Endodermal cell (in vitro differentiated cells): ENCODE data around the gene SAMD14. TPM values are rescaled to one million over a fixed set of nuclear protein-coding genes. Genes with fewer than 3 reads are reported as not detected.
A peak's percentile ranks its signal among the peaks of the same experiment; 100 is the strongest.

ENCODE experiments used
- DNase-seq: peaks from one replicate; pipeline ENCODE4 v3.0.0-alpha.2; 2017
- H3K27ac ChIP-seq: 2 replicates; pipeline ENCODE4 v1.5.1; 2013; ENCODE audit warnings: mild to moderate bottlenecking, low read depth, low read length, moderate library complexity
- H3K27me3 ChIP-seq: 2 replicates; pipeline ENCODE4 v1.6.1; 2013; ENCODE audit warnings: mild to moderate bottlenecking, low read length, moderate library complexity; ENCODE audit not compliant: insufficient read depth, control insufficient read depth, poor library complexity, severe bottlenecking
- H3K36me3 ChIP-seq: 2 replicates; pipeline ENCODE4 v1.7.0; 2013; ENCODE audit warnings: mild to moderate bottlenecking, low read length, moderate library complexity; ENCODE audit not compliant: control insufficient read depth, insufficient read depth
- H3K4me1 ChIP-seq: one replicate; pipeline ENCODE4 v1.7.0; 2013; ENCODE audit warnings: low read length; ENCODE audit not compliant: control insufficient read depth, insufficient read depth
- H3K4me3 ChIP-seq: 2 replicates; pipeline ENCODE4 v1.5.1; 2013; ENCODE audit warnings: mild to moderate bottlenecking, low read length, moderate library complexity
- H3K9ac ChIP-seq: 2 replicates; pipeline ENCODE4 v1.6.1; 2013; ENCODE audit warnings: mild to moderate bottlenecking, low read length, moderate library complexity; ENCODE audit not compliant: poor library complexity, severe bottlenecking; ENCODE audit errors: extremely low read depth
- H3K9me3 ChIP-seq: 2 replicates; pipeline ENCODE4 v1.6.1; 2013; ENCODE audit warnings: mild to moderate bottlenecking, low read length, moderate library complexity; ENCODE audit not compliant: control insufficient read depth
- H3K27ac Mint-ChIP-seq: 2 replicates; pipeline ENCODE4 v1.8.0; 2020; ENCODE audit warnings: mixed read lengths
- H3K27me3 Mint-ChIP-seq: 2 replicates; pipeline ENCODE4 v1.8.0; 2021; ENCODE audit warnings: mild to moderate bottlenecking, mixed read lengths; ENCODE audit not compliant: insufficient read depth
- H3K36me3 Mint-ChIP-seq: 2 replicates; pipeline ENCODE4 v1.8.0; 2020; ENCODE audit warnings: low read depth, mixed read lengths
- H3K4me1 Mint-ChIP-seq: 2 replicates; pipeline ENCODE4 v1.8.0; 2020; ENCODE audit warnings: mixed read lengths
- H3K4me3 Mint-ChIP-seq: 2 replicates; pipeline ENCODE4 v1.8.0; 2020; ENCODE audit warnings: mild to moderate bottlenecking, moderate library complexity, mixed read lengths
- H3K9me3 Mint-ChIP-seq: 2 replicates; pipeline ENCODE4 v1.8.0; 2020; ENCODE audit warnings: mild to moderate bottlenecking, mixed read lengths
- WGBS, 2 experiments: methylation state at CpG; one replicate each; pipeline versions ENCODE4 v1.1.5 to v1.1.7; 2013; ENCODE audit warnings: missing lambda C conversion rate in 2 of 2, mixed read lengths in 1 of 2; ENCODE audit not compliant: insufficient coverage in 1 of 2, insufficient read length in 1 of 2; 5-methylcytosine and 5-hydroxymethylcytosine counted together
- total RNA-seq, 2 donors: library from RNA; stranded (reverse); fragmentation: NEBNext Ultra II Directional in 1 of 2; extraction: Animal tissue kit (Norgen Biotek cat#: 25700) in 1 of 2; gene quantifications; 2 replicates in 1 of 2; 3 replicates in 1 of 2; pipeline ENCODE4 v1.2.1, GENCODE V29; 2021
- TF ChIP-seq, protein P1 (sequence below): fragments of 200-600 bp; sonication (generic); conservative IDR thresholded peaks from 2 replicates; pipeline ENCODE4 v1.5.0; 2021; ENCODE audit warnings: antibody characterized with exemption, mild to moderate bottlenecking

SAMD14 gene
- total RNA-seq, 2 donors from 2014 or later, result 9.5 to 23.2 TPM

- Histone ChIP-seq H3K4me1 (peaks cover 13% of the 10 kb centered on the region), H3K9me3 (no peaks in the 10 kb centered on the region), H3K27me3 (no peaks in the 10 kb centered on the region), H3K36me3 (peaks cover 8% of the 10 kb centered on the region), H3K4me3 (peak overlapping the region; percentile 92), H3K9ac (no peak overlapping the region), H3K27ac (no peak overlapping the region)
- no peak for DNase-seq
- H3K27ac Mint-ChIP-seq, result no peak overlapping the region
- WGBS, 2 experiments, result 2 to 3% methylated on average over 9 to 30 of the region's 30 CpGs
- TF ChIP-seq, protein P1, sequence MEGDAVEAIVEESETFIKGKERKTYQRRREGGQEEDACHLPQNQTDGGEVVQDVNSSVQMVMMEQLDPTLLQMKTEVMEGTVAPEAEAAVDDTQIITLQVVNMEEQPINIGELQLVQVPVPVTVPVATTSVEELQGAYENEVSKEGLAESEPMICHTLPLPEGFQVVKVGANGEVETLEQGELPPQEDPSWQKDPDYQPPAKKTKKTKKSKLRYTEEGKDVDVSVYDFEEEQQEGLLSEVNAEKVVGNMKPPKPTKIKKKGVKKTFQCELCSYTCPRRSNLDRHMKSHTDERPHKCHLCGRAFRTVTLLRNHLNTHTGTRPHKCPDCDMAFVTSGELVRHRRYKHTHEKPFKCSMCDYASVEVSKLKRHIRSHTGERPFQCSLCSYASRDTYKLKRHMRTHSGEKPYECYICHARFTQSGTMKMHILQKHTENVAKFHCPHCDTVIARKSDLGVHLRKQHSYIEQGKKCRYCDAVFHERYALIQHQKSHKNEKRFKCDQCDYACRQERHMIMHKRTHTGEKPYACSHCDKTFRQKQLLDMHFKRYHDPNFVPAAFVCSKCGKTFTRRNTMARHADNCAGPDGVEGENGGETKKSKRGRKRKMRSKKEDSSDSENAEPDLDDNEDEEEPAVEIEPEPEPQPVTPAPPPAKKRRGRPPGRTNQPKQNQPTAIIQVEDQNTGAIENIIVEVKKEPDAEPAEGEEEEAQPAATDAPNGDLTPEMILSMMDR, result no peak
- peak overlapping the region; percentile 68 for H3K4me3 Mint-ChIP-seq
- peaks cover 5% of the 10 kb centered on the region for H3K27me3 Mint-ChIP-seq
- no peaks in the 10 kb centered on the region for H3K9me3 Mint-ChIP-seq
- H3K36me3 Mint-ChIP-seq, result peaks cover 11% of the 10 kb centered on the region
- H3K4me1 Mint-ChIP-seq, result peaks cover 21% of the 10 kb centered on the region
Measured at GRCh38 chr17:50149091-50149416, 19.1 kb upstream of the SAMD14 start.

DNA sequence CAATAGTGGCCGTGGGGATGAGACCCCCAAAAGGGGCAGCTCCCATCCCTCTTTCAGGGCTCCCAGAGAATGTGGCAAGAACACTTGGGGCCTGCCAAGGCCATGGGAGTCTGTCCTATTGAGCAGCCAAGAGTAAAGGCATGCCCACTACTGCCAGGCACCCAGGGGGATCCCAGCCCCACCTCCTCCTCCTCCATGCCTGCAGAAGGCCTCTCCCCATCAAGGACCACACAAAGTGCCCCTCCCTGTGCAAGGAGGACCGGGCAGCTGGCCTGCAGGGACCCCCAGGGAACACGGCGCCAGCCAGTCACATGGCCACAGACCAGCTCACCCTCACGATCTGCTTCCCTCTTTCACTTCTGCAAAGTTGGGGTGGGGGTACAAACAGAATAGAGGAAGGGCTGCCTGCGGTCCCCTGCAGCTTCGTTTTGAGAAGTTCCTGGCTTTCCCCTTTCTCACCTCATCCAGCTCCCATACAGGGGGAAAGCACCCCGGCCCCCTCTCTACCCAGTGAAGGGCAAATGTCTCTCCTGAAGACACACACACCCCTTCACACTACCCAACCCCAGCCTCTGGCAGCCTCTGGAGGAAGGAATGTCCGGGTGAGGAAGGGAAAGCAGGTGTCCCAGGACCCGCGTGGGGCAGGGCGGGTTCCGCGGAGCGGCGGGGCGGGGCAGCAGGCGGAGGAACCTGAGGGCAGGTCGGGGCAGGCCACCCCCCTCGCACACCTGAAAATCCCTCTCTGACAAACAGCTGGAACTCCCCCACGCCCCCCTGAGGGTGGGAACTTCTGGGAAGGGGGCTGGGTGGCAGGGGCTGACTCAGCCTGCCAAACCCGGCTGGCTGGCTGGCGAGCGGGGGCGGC is 18.5 kb upstream of the SAMD14 start:
- TF ChIP-seq, protein P1, result peak; percentile 48
- peak overlapping the region; percentile 68 for H3K4me3 Mint-ChIP-seq
- H3K4me3 ChIP-seq, result peak overlapping the region; percentile 72
- peaks cover 17% of the 10 kb centered on the region for H3K36me3 Mint-ChIP-seq
- H3K4me1 Mint-ChIP-seq, result peaks cover 21% of the 10 kb centered on the region
- peaks cover 5% of the 10 kb centered on the region for H3K27me3 Mint-ChIP-seq
- DNase-seq, result peak; percentile 89
- H3K9me3 Mint-ChIP-seq, result no peaks in the 10 kb centered on the region
- H3K27ac Mint-ChIP-seq, result peak overlapping the region; percentile 55
- WGBS, 2 experiments, result 11% methylated on average over 25 of the region's 25 CpGs; no CpG with 5 or more reads in 1 of the 2 experiments
- no peaks in the 10 kb centered on the region for H3K9me3 ChIP-seq
- no peak overlapping the region for H3K9ac ChIP-seq
- H3K4me1 ChIP-seq, result peaks cover 13% of the 10 kb centered on the region
- peaks cover 12% of the 10 kb centered on the region for H3K36me3 ChIP-seq
- H3K27me3 ChIP-seq, result no peaks in the 10 kb centered on the region
- H3K27ac ChIP-seq, result no peak overlapping the region

GRCh38 chr17:50147841-50148225 is 17.9 kb upstream of the SAMD14 start:
- DNase-seq, result no peak
- Histone ChIP-seq H3K27me3 (no peaks in the 10 kb centered on the region), H3K27ac (no peak overlapping the region), H3K4me3 (peak overlapping the region; percentile 72), H3K4me1 (peaks cover 13% of the 10 kb centered on the region), H3K9me3 (no peaks in the 10 kb centered on the region), H3K36me3 (peaks cover 19% of the 10 kb centered on the region), H3K9ac (no peak overlapping the region)
- Mint-ChIP-seq H3K27me3 (peaks cover 5% of the 10 kb centered on the region), H3K4me3 (peak overlapping the region; percentile 68), H3K36me3 (peaks cover 23% of the 10 kb centered on the region), H3K9me3 (no peaks in the 10 kb centered on the region), H3K27ac (no peak overlapping the region), H3K4me1 (peaks cover 21% of the 10 kb centered on the region)
- WGBS, 2 experiments, result 45 to 60% methylated on average over 1 to 5 of the region's 5 CpGs
- TF ChIP-seq, protein P1, result no peak
